Spleen (tissue), 11 donors: ENCODE data around the gene CAMK1D. TPM values are rescaled to one million over a fixed set of nuclear protein-coding genes. Genes with fewer than 3 reads are reported as not detected.

Source experiments
- DNase-seq: peaks from one replicate; pipeline ENCODE4 v3.0.0-alpha.2; 2020
- H3K27ac ChIP-seq, 8 donors: fragments of 200-600 bp; sonication (generic) in 7 of 8; 1 replicate in 4 of 8; 2 replicates in 4 of 8; pipeline versions ENCODE4 v1.5.0 to v1.8.0; 2016 to 2021; ENCODE audit warnings: inconsistent platforms in 4 of 8, mild to moderate bottlenecking in 4 of 8, moderate library complexity in 1 of 8
- H3K27me3 ChIP-seq, 7 donors: fragments of 200-600 bp; sonication (generic) in 6 of 7; replicated peaks in 1 of 7; 1 replicate in 4 of 7; 2 replicates in 3 of 7; pipeline versions ENCODE4 v1.5.0 to v1.8.0; 2016 to 2021; ENCODE audit warnings: inconsistent platforms in 3 of 7, mild to moderate bottlenecking in 1 of 7
- H3K36me3 ChIP-seq, 6 donors: fragments of 200-600 bp; sonication (generic) in 5 of 6; 1 replicate in 4 of 6; 2 replicates in 2 of 6; pipeline versions ENCODE4 v1.5.0 to v1.8.0; 2016 to 2021; ENCODE audit warnings: inconsistent platforms in 2 of 6
- H3K4me1 ChIP-seq, 6 donors: fragments of 200-600 bp; sonication (generic) in 5 of 6; 1 replicate in 3 of 6; 2 replicates in 3 of 6; pipeline versions ENCODE4 v1.5.0 to v1.8.0; 2016 to 2021; ENCODE audit warnings: inconsistent platforms in 3 of 6
- H3K4me3 ChIP-seq, 8 donors: fragments of 200-600 bp; sonication (generic) in 7 of 8; 1 replicate in 4 of 8; 2 replicates in 4 of 8; pipeline versions ENCODE4 v1.5.0 to v1.8.0; 2016 to 2021; ENCODE audit warnings: inconsistent platforms in 4 of 8, mild to moderate bottlenecking in 4 of 8, moderate library complexity in 2 of 8
- H3K9me3 ChIP-seq, 8 donors: fragments of 200-600 bp; sonication (generic) in 7 of 8; 1 replicate in 4 of 8; 2 replicates in 4 of 8; pipeline versions ENCODE4 v1.5.0 to v1.8.0; 2016 to 2021; ENCODE audit warnings: inconsistent platforms in 4 of 8
- POLR2A ChIP-seq, 3 donors: fragments of 450-650 bp; IDR thresholded peaks; one replicate each; pipeline ENCODE4 v1.5.1; 2017; ENCODE audit warnings: antibody characterized with exemption in 3 of 3, mild to moderate bottlenecking in 1 of 3
- POLR2AphosphoS5 ChIP-seq, 3 donors: sonication (generic); formaldehyde crosslinking; IDR thresholded peaks; one replicate each; pipeline ENCODE4 v1.5.1; 2017; ENCODE audit warnings: antibody characterized with exemption in 3 of 3
- WGBS, 5 donors: extraction: QIAGEN DNeasy Blood & Tissue Kit in 3 of 5; methylation state at CpG; one replicate each; pipeline versions ENCODE4 v1.1.5 to v1.1.7; 2013 to 2018; 5-methylcytosine and 5-hydroxymethylcytosine counted together
- intact Hi-C: fragments of 100-400 bp; cut with DNase I; formaldehyde crosslinking; loops from one replicate; pipeline ENCODE4 v1.15.0; 2023; ENCODE audit warnings: low total_unique reads
- polyA plus RNA-seq, 3 donors: library from polyadenylated mRNA; stranded (reverse); fragments of 200-250 nt; gene quantifications; one replicate each; pipeline ENCODE4 v1.2.1, GENCODE V29; 2013
- total RNA-seq, 7 donors: library from RNA; depleted of rRNA in 3 of 7; stranded (reverse); fragments of >200 nt in 3 of 7; fragmentation: NEBNext Ultra II Directional in 4 of 7; extraction: Animal tissue kit (Norgen Biotek cat#: 25700) in 4 of 7; gene quantifications; one replicate each; pipeline versions ENCODE4 v1.1.0 to v1.2.1, GENCODE V29; 2016 to 2021
- TF ChIP-seq, protein P1 (sequence below), 11 experiments: fragments of 200-600 bp in 7 of 11; fragments of 450-650 bp in 4 of 11; sonication (generic) in 4 of 11; IDR thresholded peaks in 8 of 11; conservative IDR thresholded peaks in 3 of 11; 1 replicate in 7 of 11; 2 replicates in 4 of 11; pipeline versions ENCODE4 v1.4.0 to v1.8.0; 2016 to 2021; ENCODE audit warnings: antibody characterized with exemption in 11 of 11, inconsistent platforms in 4 of 11, mild to moderate bottlenecking in 1 of 11
- donor health status: healthy with polysubstance abuse.
- donor health status: DM: no; HTN: no; CAD: no; lungs with moderate emphysema.
- donor health status: DM: no; HTN: no; CAD: no.
- donor health status: Bipolar disorder and iron deficiency.
- donor health status: healthy.
- donor health status: DM: no; HTN: no; CAD: no.
- donor health status: DM: yes; HTN: yes; CAD: no.

The CAMK1D gene
- total and polyA plus RNA-seq, 10 donors, result 6.8 to 34.5 (median 20.0) TPM

DNA sequence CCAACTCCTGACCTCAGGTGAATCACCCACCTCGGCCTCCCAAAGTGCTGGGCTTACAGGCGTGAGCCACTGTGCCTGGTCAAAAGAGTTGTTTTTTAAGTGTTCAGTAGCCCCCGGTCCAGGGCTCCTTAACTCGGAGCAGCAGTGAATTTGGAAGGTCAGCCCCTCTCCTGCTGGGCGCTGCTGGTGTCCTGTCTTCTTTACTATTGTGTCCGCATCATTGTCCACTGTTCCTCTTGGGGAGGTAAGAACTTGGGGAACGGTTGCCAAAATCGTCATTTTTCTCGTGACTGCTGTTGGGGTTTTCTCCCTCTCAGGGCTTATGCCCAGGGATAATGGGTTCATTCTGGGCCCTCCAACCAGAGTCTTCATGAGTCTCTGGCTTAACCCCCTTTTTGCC, 46.7 kb downstream of the CAMK1D start:
- no peak for DNase-seq
- H3K27ac ChIP-seq, result no peak overlapping the region
- no peaks in the 10 kb centered on the region for H3K9me3 ChIP-seq
- intact Hi-C loops, result no loop called here
- H3K36me3 ChIP-seq, result peaks cover 0 to 5% (median 0%) of the 10 kb centered on the region in 6 donors
- H3K4me1 ChIP-seq, result peaks cover 0 to 6% (median 0%) of the 10 kb centered on the region in 6 donors
- no peaks in the 10 kb centered on the region for H3K27me3 ChIP-seq
- 92 to 98% (median 95%) methylated on average over 9 of the region's 9 CpGs for WGBS, 5 donors
- H3K4me3 ChIP-seq, result no peak overlapping the region
- TF ChIP-seq POLR2A (IDR thresholded peaks at IDR 0.05) (no peak), POLR2AphosphoS5 (IDR thresholded peaks at IDR 0.05) (no peak)
- TF ChIP-seq, protein P1, sequence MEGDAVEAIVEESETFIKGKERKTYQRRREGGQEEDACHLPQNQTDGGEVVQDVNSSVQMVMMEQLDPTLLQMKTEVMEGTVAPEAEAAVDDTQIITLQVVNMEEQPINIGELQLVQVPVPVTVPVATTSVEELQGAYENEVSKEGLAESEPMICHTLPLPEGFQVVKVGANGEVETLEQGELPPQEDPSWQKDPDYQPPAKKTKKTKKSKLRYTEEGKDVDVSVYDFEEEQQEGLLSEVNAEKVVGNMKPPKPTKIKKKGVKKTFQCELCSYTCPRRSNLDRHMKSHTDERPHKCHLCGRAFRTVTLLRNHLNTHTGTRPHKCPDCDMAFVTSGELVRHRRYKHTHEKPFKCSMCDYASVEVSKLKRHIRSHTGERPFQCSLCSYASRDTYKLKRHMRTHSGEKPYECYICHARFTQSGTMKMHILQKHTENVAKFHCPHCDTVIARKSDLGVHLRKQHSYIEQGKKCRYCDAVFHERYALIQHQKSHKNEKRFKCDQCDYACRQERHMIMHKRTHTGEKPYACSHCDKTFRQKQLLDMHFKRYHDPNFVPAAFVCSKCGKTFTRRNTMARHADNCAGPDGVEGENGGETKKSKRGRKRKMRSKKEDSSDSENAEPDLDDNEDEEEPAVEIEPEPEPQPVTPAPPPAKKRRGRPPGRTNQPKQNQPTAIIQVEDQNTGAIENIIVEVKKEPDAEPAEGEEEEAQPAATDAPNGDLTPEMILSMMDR (IDR thresholded peaks at IDR 0.05 in 8 of 11, conservative IDR thresholded peaks at IDR 0.05 in 3 of 11), result no peak

DNA sequence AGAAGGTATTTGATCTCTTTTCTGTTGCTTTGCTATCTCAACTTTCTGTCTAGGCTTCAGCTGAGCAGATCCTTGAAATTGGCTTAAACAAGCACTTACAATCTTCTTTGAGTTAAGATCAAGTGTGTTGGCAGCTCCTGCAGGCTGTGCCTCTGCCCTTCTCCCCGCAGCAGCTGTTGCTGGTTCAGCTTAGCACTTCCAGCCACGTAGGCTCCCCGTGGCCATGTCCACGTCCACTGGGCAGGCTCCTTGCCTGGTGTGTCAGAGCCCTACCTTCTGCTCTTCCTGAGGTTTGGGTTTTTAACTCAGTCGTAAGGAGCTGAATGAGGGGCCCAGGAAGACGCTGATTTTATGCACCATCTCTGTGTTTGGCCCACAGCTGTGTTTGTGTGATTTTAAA, 47.2 kb downstream of the CAMK1D start:
- H3K4me1 ChIP-seq, result peaks cover 0 to 1% (median 0%) of the 10 kb centered on the region in 6 donors
- no peak for TF ChIP-seq POLR2AphosphoS5 (IDR thresholded peaks at IDR 0.05)
- TF ChIP-seq POLR2A (IDR thresholded peaks at IDR 0.05), result no peak
- TF ChIP-seq, protein P1 (IDR thresholded peaks at IDR 0.05 in 8 of 11, conservative IDR thresholded peaks at IDR 0.05 in 3 of 11), result no peak
- peaks cover 0 to 5% (median 0%) of the 10 kb centered on the region in 6 donors for H3K36me3 ChIP-seq
- intact Hi-C loops, result no loop called here
- H3K27me3 ChIP-seq, result no peaks in the 10 kb centered on the region
- DNase-seq, result no peak
- H3K27ac ChIP-seq, result no peak overlapping the region
- 59 to 90% (median 88%) methylated on average over 6 of the region's 6 CpGs for WGBS, 5 donors
- H3K4me3 ChIP-seq, result no peak overlapping the region
- no peaks in the 10 kb centered on the region for H3K9me3 ChIP-seq

DNA sequence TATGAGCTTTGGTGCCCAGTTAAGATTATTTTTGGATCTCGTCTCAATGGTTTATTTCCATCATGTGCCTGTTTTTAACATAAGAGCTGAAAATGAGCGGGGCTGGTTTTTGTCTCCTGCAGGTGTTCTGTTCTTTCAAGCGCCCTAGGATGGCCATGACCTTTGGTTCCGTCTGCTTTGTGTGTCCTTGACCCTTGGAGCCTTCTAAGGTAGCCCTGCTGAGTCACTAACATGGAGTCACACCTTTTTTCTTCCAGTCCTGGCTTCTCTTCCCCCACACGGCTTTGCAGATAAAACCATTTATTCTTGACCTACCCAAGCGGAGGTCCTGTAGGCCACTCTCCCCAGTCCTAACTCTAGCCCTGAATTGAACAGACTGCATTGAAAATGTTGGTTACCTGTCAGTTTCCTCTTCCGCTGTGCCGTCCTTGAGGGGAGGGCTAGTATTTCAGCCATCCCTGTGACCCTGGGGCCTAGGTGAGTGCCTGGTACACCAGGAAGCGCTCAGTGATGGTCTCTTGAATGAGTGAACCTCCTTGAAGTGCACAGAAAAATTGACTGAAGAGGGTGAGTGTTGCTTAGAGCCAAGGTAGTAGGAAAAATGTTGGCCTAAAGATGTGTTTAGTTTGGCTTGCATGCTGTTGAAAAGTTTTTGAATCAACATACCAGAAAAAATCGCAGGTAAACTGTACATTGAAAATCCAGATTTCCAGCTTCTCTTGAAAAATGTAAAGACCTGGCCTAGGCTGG, 48.0 kb downstream of the CAMK1D start:
- Histone ChIP-seq H3K4me1 (no peaks in the 10 kb centered on the region), H3K9me3 (no peaks in the 10 kb centered on the region), H3K36me3 (peaks cover 0 to 5% (median 0%) of the 10 kb centered on the region in 6 donors), H3K4me3 (no peak overlapping the region), H3K27ac (no peak overlapping the region), H3K27me3 (no peaks in the 10 kb centered on the region)
- TF ChIP-seq POLR2A (IDR thresholded peaks at IDR 0.05), result no peak
- TF ChIP-seq POLR2AphosphoS5 (IDR thresholded peaks at IDR 0.05), result no peak
- TF ChIP-seq, protein P1 (IDR thresholded peaks at IDR 0.05 in 8 of 11, conservative IDR thresholded peaks at IDR 0.05 in 3 of 11), result no peak
- WGBS, 5 donors, result 88 to 95% (median 93%) methylated on average over 10 of the region's 10 CpGs
- no peak for DNase-seq
- intact Hi-C loops, result no loop called here

DNA sequence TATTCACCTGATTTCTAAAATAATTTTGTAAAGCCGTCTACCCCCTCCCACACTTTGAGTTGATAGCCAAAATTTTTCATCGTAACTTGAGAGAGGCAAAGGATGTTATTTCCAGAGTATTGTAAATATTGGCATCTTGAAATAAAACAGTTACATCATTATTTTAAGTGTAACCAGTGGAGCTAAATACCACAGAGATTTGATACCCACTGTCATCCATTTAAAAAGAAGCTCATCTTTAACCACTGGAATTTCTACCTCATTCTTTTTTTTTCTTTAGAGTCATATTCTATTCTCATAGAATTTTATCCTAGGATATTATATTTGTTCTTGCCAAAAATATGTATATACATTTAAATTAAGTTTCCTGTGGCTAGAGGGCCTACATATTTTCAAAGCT, 48.6 kb downstream of the CAMK1D start:
- TF ChIP-seq POLR2AphosphoS5 (IDR thresholded peaks at IDR 0.05) (no peak), POLR2A (IDR thresholded peaks at IDR 0.05) (no peak)
- TF ChIP-seq, protein P1 (IDR thresholded peaks at IDR 0.05 in 8 of 11, conservative IDR thresholded peaks at IDR 0.05 in 3 of 11), result no peak
- Histone ChIP-seq H3K4me3 (no peak overlapping the region), H3K4me1 (no peaks in the 10 kb centered on the region), H3K27me3 (no peaks in the 10 kb centered on the region), H3K36me3 (peaks cover 0 to 5% (median 0%) of the 10 kb centered on the region in 6 donors), H3K27ac (no peak overlapping the region), H3K9me3 (no peaks in the 10 kb centered on the region)
- DNase-seq, result no peak
- 92 to 98% (median 95%) methylated on average over 2 of the region's 2 CpGs for WGBS, 5 donors
- intact Hi-C loops, result no loop called here
